Stomach smooth muscle (tissue), 2 donors: ENCODE results near the gene PLEKHS1.
A peak's percentile ranks its signal among the peaks of the same experiment; 100 is the strongest.
"Not testable (repeated sequence)": the region's sequence is repeated elsewhere in the genome, so short reads cannot be mapped to it uniquely, and the experiment has no call there.

Experiments used
- H3K27ac ChIP-seq: one replicate; pipeline ENCODE4 v1.7.0; 2013; ENCODE audit warnings: mild to moderate bottlenecking, low read length, inconsistent platforms
- H3K27me3 ChIP-seq, 2 donors: one replicate each; pipeline ENCODE4 v1.7.0; 2013; ENCODE audit warnings: low read length in 2 of 2; ENCODE audit not compliant: insufficient read depth in 2 of 2, control insufficient read depth in 1 of 2
- H3K36me3 ChIP-seq, 2 donors: one replicate each; pipeline ENCODE4 v1.7.0; 2013; ENCODE audit warnings: low read length in 2 of 2; ENCODE audit not compliant: control insufficient read depth in 2 of 2, insufficient read depth in 2 of 2
- H3K4me1 ChIP-seq: one replicate; pipeline ENCODE4 v1.7.0; 2013; ENCODE audit warnings: low read length; ENCODE audit not compliant: control insufficient read depth, insufficient read depth
- H3K4me3 ChIP-seq, 2 donors: one replicate each; pipeline ENCODE4 v1.7.0; 2013; ENCODE audit warnings: low read length in 2 of 2
- H3K9ac ChIP-seq, 2 donors: one replicate each; pipeline ENCODE4 v1.7.0; 2013; ENCODE audit warnings: low read length in 2 of 2, mild to moderate bottlenecking in 1 of 2
- H3K9me3 ChIP-seq, 2 donors: one replicate each; pipeline ENCODE4 v1.7.0; 2013; ENCODE audit warnings: low read length in 2 of 2; ENCODE audit not compliant: control insufficient read depth in 2 of 2
- donor health status: healthy.
- donor health status: Pancreatic carcinoma.

PLEKHS1 gene

DNA sequence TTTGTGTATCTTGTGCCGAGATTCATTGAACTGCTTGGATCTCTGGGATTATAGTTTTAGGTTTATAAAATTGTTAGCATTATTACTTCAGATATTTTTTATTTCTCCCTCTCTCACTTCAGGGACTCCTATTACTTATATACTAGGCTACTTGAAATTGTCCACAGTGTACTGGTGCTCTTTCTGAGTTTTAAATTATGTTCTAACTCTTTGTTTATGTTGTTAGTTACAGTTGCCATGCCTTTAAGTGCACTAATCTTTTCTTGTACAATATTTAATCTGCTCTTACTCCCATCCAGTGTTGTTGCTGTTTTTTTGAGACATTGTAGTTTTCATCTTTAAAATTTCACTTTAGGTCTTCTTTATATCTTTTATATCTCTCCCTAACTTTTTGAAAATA lies 13.1 kb downstream of the PLEKHS1 start:
- no peaks in the 10 kb centered on the region for H3K9me3 ChIP-seq
- H3K27me3 ChIP-seq = no peaks in the 10 kb centered on the region
- no peaks in the 10 kb centered on the region for H3K36me3 ChIP-seq
- no peak overlapping the region for H3K27ac ChIP-seq
- no peak overlapping the region for H3K9ac ChIP-seq
- no peaks in the 10 kb centered on the region for H3K4me1 ChIP-seq
- no peak overlapping the region for H3K4me3 ChIP-seq

GRCh38 chr10:113765910-113766309 lies 14.4 kb downstream of the PLEKHS1 start:
- Histone ChIP-seq H3K4me3 (no peak overlapping the region), H3K27me3 (no peaks in the 10 kb centered on the region), H3K36me3 (no peaks in the 10 kb centered on the region), H3K27ac (no peak overlapping the region), H3K9ac (no peak overlapping the region), H3K9me3 (no peaks in the 10 kb centered on the region), H3K4me1 (no peaks in the 10 kb centered on the region)

- H3K4me1 ChIP-seq = no peaks in the 10 kb centered on the region
- H3K27ac ChIP-seq = no peak overlapping the region
- H3K4me3 ChIP-seq = no peak overlapping the region
- no peaks in the 10 kb centered on the region for H3K36me3 ChIP-seq
- H3K9ac ChIP-seq = no peak overlapping the region
- no peaks in the 10 kb centered on the region for H3K9me3 ChIP-seq
- H3K27me3 ChIP-seq = no peaks in the 10 kb centered on the region
Measured at GRCh38 chr10:113767222-113767621, 15.7 kb downstream of the PLEKHS1 start.

DNA sequence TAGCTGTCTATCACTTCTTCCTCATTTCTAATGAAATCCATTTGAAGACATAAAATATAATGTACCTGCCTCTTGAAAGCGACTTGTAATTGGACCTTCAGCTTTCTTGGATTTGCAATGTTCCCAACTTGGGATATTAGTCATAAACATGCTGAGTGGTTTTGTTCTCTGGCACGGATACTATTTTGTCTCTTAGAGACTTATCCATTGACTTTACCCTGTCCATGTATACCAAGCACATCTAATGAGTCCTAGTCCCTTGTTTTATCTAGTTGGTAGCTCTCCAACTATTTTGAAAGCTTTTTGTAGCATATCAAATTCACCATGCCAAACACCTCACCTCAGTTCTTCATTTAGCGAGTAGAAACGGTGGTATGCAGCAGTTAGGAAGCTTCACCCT lies 18.9 kb downstream of the PLEKHS1 start:
- Histone ChIP-seq H3K9me3 (no peaks in the 10 kb centered on the region), H3K4me1 (no peaks in the 10 kb centered on the region), H3K27ac (no peak overlapping the region), H3K4me3 (no peak overlapping the region), H3K9ac (no peak overlapping the region), H3K27me3 (peaks cover 0 to 2% of the 10 kb centered on the region in 2 donors), H3K36me3 (no peaks in the 10 kb centered on the region)

- not testable (repeated sequence) for H3K4me1 ChIP-seq, H3K27ac ChIP-seq, H3K36me3 ChIP-seq, H3K9me3 ChIP-seq, H3K4me3 ChIP-seq, H3K27me3 ChIP-seq, H3K9ac ChIP-seq
Measured at GRCh38 chr10:113771131-113771530, 19.6 kb downstream of the PLEKHS1 start.

- Histone ChIP-seq H3K36me3 (no peaks in the 10 kb centered on the region), H3K27ac (no peak overlapping the region), H3K9ac (no peak overlapping the region), H3K9me3 (no peaks in the 10 kb centered on the region), H3K27me3 (peaks cover 0 to 2% of the 10 kb centered on the region in 2 donors), H3K4me1 (no peaks in the 10 kb centered on the region), H3K4me3 (no peak overlapping the region)
Measured at GRCh38 chr10:113775686-113776294, 24.3 kb downstream of the PLEKHS1 start.

GRCh38 chr10:113776553-113776952 lies 25.1 kb downstream of the PLEKHS1 start:
- Histone ChIP-seq H3K4me3 (no peak overlapping the region), H3K27ac (no peak overlapping the region), H3K27me3 (peaks cover 0 to 2% of the 10 kb centered on the region in 2 donors), H3K4me1 (no peaks in the 10 kb centered on the region), H3K9me3 (no peaks in the 10 kb centered on the region), H3K9ac (no peak overlapping the region), H3K36me3 (no peaks in the 10 kb centered on the region)

- Histone ChIP-seq H3K9me3 (no peaks in the 10 kb centered on the region), H3K27me3 (no peaks in the 10 kb centered on the region), H3K27ac (no peak overlapping the region), H3K4me1 (no peaks in the 10 kb centered on the region), H3K4me3 (no peak overlapping the region), H3K9ac (no peak overlapping the region), H3K36me3 (no peaks in the 10 kb centered on the region)
Measured at GRCh38 chr10:113780681-113781250, 29.3 kb downstream of the PLEKHS1 start.

GRCh38 chr10:113782367-113782766 lies 30.9 kb downstream of the PLEKHS1 start:
- H3K9ac ChIP-seq = no peak overlapping the region
- no peak overlapping the region for H3K27ac ChIP-seq
- H3K9me3 ChIP-seq = no peaks in the 10 kb centered on the region
- H3K36me3 ChIP-seq = no peaks in the 10 kb centered on the region
- H3K4me3 ChIP-seq = no peak overlapping the region
- H3K27me3 ChIP-seq = no peaks in the 10 kb centered on the region
- H3K4me1 ChIP-seq = no peaks in the 10 kb centered on the region

- Histone ChIP-seq H3K36me3 (no peaks in the 10 kb centered on the region), H3K4me1 (no peaks in the 10 kb centered on the region), H3K9me3 (no peaks in the 10 kb centered on the region), H3K4me3 (no peak overlapping the region), H3K27me3 (no peaks in the 10 kb centered on the region), H3K9ac (no peak overlapping the region), H3K27ac (no peak overlapping the region)
Measured at GRCh38 chr10:113782986-113783704, 31.7 kb downstream of the PLEKHS1 start.

GRCh38 chr10:113788604-113789083 lies 37.2 kb downstream of the PLEKHS1 start:
- H3K4me3 ChIP-seq = peak overlapping the region in 1 of 2 donors; percentile 3
- H3K36me3 ChIP-seq = no peaks in the 10 kb centered on the region
- H3K27ac ChIP-seq = peak overlapping the region; percentile 58
- peaks cover 8% of the 10 kb centered on the region for H3K4me1 ChIP-seq
- no peaks in the 10 kb centered on the region for H3K9me3 ChIP-seq
- no peaks in the 10 kb centered on the region for H3K27me3 ChIP-seq
- no peak overlapping the region for H3K9ac ChIP-seq
